Thoracic aorta (tissue), 2 donors: ENCODE data around the gene ARHGAP32. TPM values are rescaled to one million over a fixed set of nuclear protein-coding genes. Genes with fewer than 3 reads are reported as not detected.

Experiments used
- ATAC-seq: fragments of 150-250 bp; one replicate; pipeline ENCODE4 v1.8.0; 2017; ENCODE audit warnings: low read depth; ENCODE audit not compliant: insufficient number of reproducible peaks, low FRiP score
- DNase-seq: peaks from one replicate; pipeline ENCODE4 v3.0.0-alpha.2; 2020; ENCODE audit warnings: low spot score
- H3K27ac ChIP-seq, 2 donors: fragments of 200-600 bp; sonication (generic); 1 replicate in 1 of 2; 2 replicates in 1 of 2; pipeline ENCODE4 v1.5.1; 2016; ENCODE audit warnings: mild to moderate bottlenecking in 2 of 2, moderate library complexity in 2 of 2
- H3K27me3 ChIP-seq: fragments of 200-600 bp; sonication (generic); replicated peaks from 2 replicates; pipeline ENCODE4 v1.6.0; 2016; ENCODE audit warnings: mild to moderate bottlenecking; ENCODE audit not compliant: insufficient read depth
- H3K36me3 ChIP-seq: fragments of 200-600 bp; sonication (generic); one replicate; pipeline ENCODE4 v1.5.1; 2016
- H3K4me1 ChIP-seq, 2 donors: fragments of 200-600 bp; sonication (generic); 1 replicate in 1 of 2; 2 replicates in 1 of 2; pipeline versions ENCODE4 v1.5.1 to v1.6.0; 2016; ENCODE audit warnings: low read depth in 2 of 2, mild to moderate bottlenecking in 1 of 2; ENCODE audit not compliant: control insufficient read depth in 1 of 2
- H3K4me3 ChIP-seq: fragments of 200-600 bp; sonication (generic); 2 replicates; pipeline ENCODE4 v1.5.1; 2016; ENCODE audit warnings: mild to moderate bottlenecking
- H3K9me3 ChIP-seq: fragments of 200-600 bp; sonication (generic); 2 replicates; pipeline ENCODE4 v1.5.1; 2016
- CTCF ChIP-seq: fragments of 200-600 bp; sonication (generic); IDR thresholded peaks from one replicate; pipeline ENCODE4 v1.5.1; 2019; ENCODE audit warnings: antibody characterized with exemption
- total RNA-seq, 2 donors: library from RNA; depleted of rRNA; stranded (reverse); fragments of >200 nt; gene quantifications; one replicate each; pipeline versions ENCODE4 v1.1.0 to v1.2.3, GENCODE V29; 2016

The ARHGAP32 gene
- total RNA-seq, 2 donors from 2014 or later = 7.9 to 13.8 TPM

GRCh38 chr11:129155745-129156144, 36.4 kb downstream of the ARHGAP32 start:
- Histone ChIP-seq H3K27ac (no peak overlapping the region), H3K27me3 (no peaks in the 10 kb centered on the region), H3K4me3 (no peak overlapping the region), H3K36me3 (no peaks in the 10 kb centered on the region), H3K9me3 (no peaks in the 10 kb centered on the region), H3K4me1 (peaks cover 0 to 9% of the 10 kb centered on the region in 2 donors)
- TF ChIP-seq CTCF = no peak
- ATAC-seq (no peak), DNase-seq (no peak)

- H3K36me3 ChIP-seq = no peaks in the 10 kb centered on the region
- DNase-seq (no peak), ATAC-seq (no peak)
- peaks cover 3% of the 10 kb centered on the region for H3K9me3 ChIP-seq
- no peak overlapping the region for H3K4me3 ChIP-seq
- H3K27me3 ChIP-seq = no peaks in the 10 kb centered on the region
- H3K4me1 ChIP-seq = peaks cover 0 to 4% of the 10 kb centered on the region in 2 donors
- TF ChIP-seq CTCF = no peak
- no peak overlapping the region for H3K27ac ChIP-seq
Observed at GRCh38 chr11:129148487-129148886, 43.6 kb downstream of the ARHGAP32 start.

GRCh38 chr11:129146191-129146590, 45.9 kb downstream of the ARHGAP32 start:
- Histone ChIP-seq H3K27me3 (no peaks in the 10 kb centered on the region), H3K4me1 (peaks cover 6 to 7% of the 10 kb centered on the region in 2 donors), H3K4me3 (no peak overlapping the region), H3K36me3 (no peaks in the 10 kb centered on the region), H3K27ac (no peak overlapping the region), H3K9me3 (peaks cover 3% of the 10 kb centered on the region)
- no peak for ATAC-seq
- TF ChIP-seq CTCF = no peak
- no peak for DNase-seq

- no peak overlapping the region for H3K27ac ChIP-seq
- H3K9me3 ChIP-seq = peaks cover 3% of the 10 kb centered on the region
- no peak overlapping the region for H3K4me3 ChIP-seq
- ATAC-seq = no peak
- H3K36me3 ChIP-seq = no peaks in the 10 kb centered on the region
- H3K27me3 ChIP-seq = no peaks in the 10 kb centered on the region
- no peak for TF ChIP-seq CTCF
- peaks cover 6 to 7% of the 10 kb centered on the region in 2 donors for H3K4me1 ChIP-seq
- no peak for DNase-seq
Observed at GRCh38 chr11:129145276-129145675, 46.8 kb downstream of the ARHGAP32 start.

- no peak for DNase-seq
- peaks cover 6 to 7% of the 10 kb centered on the region in 2 donors for H3K4me1 ChIP-seq
- no peak overlapping the region for H3K27ac ChIP-seq
- H3K4me3 ChIP-seq = no peak overlapping the region
- ATAC-seq = no peak
- no peaks in the 10 kb centered on the region for H3K27me3 ChIP-seq
- no peaks in the 10 kb centered on the region for H3K9me3 ChIP-seq
- TF ChIP-seq CTCF = no peak
- no peaks in the 10 kb centered on the region for H3K36me3 ChIP-seq
Observed at GRCh38 chr11:129144256-129144655, 47.9 kb downstream of the ARHGAP32 start.
